Measurements from ENCODE around the gene FOSL1. TPM values are rescaled to one million over a fixed set of nuclear protein-coding genes. Genes with fewer than 3 reads are reported as not detected.
A peak's percentile ranks its signal among the peaks of the same experiment; 100 is the strongest.

Gene FOSL1
- total and polyA plus RNA-seq, 2 experiments from 2014 or later, result 14.6 to 17.1 TPM

DNA sequence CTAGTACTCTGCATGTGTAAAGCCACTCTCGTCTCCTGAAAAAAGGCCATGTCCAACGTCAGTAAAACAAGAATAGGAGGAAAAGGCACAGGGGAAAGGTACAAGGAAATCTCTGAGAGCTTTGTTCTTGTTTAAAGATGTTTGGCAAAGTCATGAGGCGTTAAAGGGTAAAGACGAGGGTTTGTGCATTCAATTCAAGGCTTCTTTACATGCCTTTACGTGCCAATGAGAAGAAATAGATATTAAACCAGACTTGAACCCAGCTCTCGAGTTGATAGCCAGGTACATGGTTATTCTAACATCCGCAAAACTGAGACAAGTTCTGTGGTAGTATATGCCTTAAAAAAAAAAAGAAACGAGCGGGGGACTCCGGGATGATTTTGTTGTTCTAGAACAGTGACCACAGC lies 41.5 kb downstream of the FOSL1 start:
- H4K20me1 ChIP-seq (replicated peaks; ENCODE audit: insufficient read depth), result peaks cover 37% of the 10 kb centered on the region
- DNase-seq (ENCODE audit: low spot score) (no peak), ATAC-seq (no peak)
- no peaks in the 10 kb centered on the region for H3K9me2 ChIP-seq (ENCODE audit: insufficient read depth)
- H3F3A ChIP-seq (replicated peaks; ENCODE audit: low read depth), result peaks cover 55% of the 10 kb centered on the region
- H3K79me2 ChIP-seq (replicated peaks; ENCODE audit: insufficient read depth), result peaks cover 48% of the 10 kb centered on the region
- H3K4me3 Mint-ChIP-seq, result peak overlapping the region; percentile 91
- H3K9me3 Mint-ChIP-seq, result peaks cover 4% of the 10 kb centered on the region; the same call in 2 of the 3 replicates
- peak overlapping the region; percentile 84 for H3K4me2 ChIP-seq
- peak overlapping the region; percentile 93 for H3K4me3 ChIP-seq
- peak overlapping the region; percentile 94 for H3K27ac ChIP-seq (ENCODE audit: low read depth)
- H3K4me1 ChIP-seq (ENCODE audit: insufficient read depth), result peaks cover 11% of the 10 kb centered on the region
- TF ChIP-seq NANOG (IDR thresholded peaks at IDR 0.05; ENCODE audit: borderline replicate concordance) (no peak), EZH2 (IDR thresholded peaks at IDR 0.05; ENCODE audit: low read depth, unreplicated experiment) (no peak), POLR2AphosphoS5 (IDR thresholded peaks at IDR 0.05; ENCODE audit: low read depth) (no peak), STAT1 (IDR thresholded peaks at IDR 0.05; ENCODE audit: unreplicated experiment) (no peak), CREB1 (CRISPR knock-in tag; IDR thresholded peaks at IDR 0.05; ENCODE audit: low read depth) (no peak), ZNF114 (CRISPR knock-in tag; IDR thresholded peaks at IDR 0.05) (no peak), JUNB (IDR thresholded peaks at IDR 0.05; ENCODE audit: unreplicated experiment) (no peak), ZNF331 (CRISPR knock-in tag; IDR thresholded peaks at IDR 0.05; ENCODE audit: low read depth) (no peak), EZH2phosphoT487 (IDR thresholded peaks at IDR 0.05; ENCODE audit: unreplicated experiment) (no peak)
- TF ChIP-seq, protein P1, sequence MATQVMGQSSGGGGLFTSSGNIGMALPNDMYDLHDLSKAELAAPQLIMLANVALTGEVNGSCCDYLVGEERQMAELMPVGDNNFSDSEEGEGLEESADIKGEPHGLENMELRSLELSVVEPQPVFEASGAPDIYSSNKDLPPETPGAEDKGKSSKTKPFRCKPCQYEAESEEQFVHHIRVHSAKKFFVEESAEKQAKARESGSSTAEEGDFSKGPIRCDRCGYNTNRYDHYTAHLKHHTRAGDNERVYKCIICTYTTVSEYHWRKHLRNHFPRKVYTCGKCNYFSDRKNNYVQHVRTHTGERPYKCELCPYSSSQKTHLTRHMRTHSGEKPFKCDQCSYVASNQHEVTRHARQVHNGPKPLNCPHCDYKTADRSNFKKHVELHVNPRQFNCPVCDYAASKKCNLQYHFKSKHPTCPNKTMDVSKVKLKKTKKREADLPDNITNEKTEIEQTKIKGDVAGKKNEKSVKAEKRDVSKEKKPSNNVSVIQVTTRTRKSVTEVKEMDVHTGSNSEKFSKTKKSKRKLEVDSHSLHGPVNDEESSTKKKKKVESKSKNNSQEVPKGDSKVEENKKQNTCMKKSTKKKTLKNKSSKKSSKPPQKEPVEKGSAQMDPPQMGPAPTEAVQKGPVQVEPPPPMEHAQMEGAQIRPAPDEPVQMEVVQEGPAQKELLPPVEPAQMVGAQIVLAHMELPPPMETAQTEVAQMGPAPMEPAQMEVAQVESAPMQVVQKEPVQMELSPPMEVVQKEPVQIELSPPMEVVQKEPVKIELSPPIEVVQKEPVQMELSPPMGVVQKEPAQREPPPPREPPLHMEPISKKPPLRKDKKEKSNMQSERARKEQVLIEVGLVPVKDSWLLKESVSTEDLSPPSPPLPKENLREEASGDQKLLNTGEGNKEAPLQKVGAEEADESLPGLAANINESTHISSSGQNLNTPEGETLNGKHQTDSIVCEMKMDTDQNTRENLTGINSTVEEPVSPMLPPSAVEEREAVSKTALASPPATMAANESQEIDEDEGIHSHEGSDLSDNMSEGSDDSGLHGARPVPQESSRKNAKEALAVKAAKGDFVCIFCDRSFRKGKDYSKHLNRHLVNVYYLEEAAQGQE (IDR thresholded peaks at IDR 0.05; ENCODE audit: unreplicated experiment), result no peak
- TF ChIP-seq, protein P2, sequence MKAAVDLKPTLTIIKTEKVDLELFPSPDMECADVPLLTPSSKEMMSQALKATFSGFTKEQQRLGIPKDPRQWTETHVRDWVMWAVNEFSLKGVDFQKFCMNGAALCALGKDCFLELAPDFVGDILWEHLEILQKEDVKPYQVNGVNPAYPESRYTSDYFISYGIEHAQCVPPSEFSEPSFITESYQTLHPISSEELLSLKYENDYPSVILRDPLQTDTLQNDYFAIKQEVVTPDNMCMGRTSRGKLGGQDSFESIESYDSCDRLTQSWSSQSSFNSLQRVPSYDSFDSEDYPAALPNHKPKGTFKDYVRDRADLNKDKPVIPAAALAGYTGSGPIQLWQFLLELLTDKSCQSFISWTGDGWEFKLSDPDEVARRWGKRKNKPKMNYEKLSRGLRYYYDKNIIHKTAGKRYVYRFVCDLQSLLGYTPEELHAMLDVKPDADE (IDR thresholded peaks at IDR 0.05), result no peak
- TF ChIP-seq, protein P3, sequence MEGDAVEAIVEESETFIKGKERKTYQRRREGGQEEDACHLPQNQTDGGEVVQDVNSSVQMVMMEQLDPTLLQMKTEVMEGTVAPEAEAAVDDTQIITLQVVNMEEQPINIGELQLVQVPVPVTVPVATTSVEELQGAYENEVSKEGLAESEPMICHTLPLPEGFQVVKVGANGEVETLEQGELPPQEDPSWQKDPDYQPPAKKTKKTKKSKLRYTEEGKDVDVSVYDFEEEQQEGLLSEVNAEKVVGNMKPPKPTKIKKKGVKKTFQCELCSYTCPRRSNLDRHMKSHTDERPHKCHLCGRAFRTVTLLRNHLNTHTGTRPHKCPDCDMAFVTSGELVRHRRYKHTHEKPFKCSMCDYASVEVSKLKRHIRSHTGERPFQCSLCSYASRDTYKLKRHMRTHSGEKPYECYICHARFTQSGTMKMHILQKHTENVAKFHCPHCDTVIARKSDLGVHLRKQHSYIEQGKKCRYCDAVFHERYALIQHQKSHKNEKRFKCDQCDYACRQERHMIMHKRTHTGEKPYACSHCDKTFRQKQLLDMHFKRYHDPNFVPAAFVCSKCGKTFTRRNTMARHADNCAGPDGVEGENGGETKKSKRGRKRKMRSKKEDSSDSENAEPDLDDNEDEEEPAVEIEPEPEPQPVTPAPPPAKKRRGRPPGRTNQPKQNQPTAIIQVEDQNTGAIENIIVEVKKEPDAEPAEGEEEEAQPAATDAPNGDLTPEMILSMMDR (conservative IDR thresholded peaks at IDR 0.05; ENCODE audit: low read depth in 2 of 2), result no peak
- TF ChIP-seq, protein P4, sequence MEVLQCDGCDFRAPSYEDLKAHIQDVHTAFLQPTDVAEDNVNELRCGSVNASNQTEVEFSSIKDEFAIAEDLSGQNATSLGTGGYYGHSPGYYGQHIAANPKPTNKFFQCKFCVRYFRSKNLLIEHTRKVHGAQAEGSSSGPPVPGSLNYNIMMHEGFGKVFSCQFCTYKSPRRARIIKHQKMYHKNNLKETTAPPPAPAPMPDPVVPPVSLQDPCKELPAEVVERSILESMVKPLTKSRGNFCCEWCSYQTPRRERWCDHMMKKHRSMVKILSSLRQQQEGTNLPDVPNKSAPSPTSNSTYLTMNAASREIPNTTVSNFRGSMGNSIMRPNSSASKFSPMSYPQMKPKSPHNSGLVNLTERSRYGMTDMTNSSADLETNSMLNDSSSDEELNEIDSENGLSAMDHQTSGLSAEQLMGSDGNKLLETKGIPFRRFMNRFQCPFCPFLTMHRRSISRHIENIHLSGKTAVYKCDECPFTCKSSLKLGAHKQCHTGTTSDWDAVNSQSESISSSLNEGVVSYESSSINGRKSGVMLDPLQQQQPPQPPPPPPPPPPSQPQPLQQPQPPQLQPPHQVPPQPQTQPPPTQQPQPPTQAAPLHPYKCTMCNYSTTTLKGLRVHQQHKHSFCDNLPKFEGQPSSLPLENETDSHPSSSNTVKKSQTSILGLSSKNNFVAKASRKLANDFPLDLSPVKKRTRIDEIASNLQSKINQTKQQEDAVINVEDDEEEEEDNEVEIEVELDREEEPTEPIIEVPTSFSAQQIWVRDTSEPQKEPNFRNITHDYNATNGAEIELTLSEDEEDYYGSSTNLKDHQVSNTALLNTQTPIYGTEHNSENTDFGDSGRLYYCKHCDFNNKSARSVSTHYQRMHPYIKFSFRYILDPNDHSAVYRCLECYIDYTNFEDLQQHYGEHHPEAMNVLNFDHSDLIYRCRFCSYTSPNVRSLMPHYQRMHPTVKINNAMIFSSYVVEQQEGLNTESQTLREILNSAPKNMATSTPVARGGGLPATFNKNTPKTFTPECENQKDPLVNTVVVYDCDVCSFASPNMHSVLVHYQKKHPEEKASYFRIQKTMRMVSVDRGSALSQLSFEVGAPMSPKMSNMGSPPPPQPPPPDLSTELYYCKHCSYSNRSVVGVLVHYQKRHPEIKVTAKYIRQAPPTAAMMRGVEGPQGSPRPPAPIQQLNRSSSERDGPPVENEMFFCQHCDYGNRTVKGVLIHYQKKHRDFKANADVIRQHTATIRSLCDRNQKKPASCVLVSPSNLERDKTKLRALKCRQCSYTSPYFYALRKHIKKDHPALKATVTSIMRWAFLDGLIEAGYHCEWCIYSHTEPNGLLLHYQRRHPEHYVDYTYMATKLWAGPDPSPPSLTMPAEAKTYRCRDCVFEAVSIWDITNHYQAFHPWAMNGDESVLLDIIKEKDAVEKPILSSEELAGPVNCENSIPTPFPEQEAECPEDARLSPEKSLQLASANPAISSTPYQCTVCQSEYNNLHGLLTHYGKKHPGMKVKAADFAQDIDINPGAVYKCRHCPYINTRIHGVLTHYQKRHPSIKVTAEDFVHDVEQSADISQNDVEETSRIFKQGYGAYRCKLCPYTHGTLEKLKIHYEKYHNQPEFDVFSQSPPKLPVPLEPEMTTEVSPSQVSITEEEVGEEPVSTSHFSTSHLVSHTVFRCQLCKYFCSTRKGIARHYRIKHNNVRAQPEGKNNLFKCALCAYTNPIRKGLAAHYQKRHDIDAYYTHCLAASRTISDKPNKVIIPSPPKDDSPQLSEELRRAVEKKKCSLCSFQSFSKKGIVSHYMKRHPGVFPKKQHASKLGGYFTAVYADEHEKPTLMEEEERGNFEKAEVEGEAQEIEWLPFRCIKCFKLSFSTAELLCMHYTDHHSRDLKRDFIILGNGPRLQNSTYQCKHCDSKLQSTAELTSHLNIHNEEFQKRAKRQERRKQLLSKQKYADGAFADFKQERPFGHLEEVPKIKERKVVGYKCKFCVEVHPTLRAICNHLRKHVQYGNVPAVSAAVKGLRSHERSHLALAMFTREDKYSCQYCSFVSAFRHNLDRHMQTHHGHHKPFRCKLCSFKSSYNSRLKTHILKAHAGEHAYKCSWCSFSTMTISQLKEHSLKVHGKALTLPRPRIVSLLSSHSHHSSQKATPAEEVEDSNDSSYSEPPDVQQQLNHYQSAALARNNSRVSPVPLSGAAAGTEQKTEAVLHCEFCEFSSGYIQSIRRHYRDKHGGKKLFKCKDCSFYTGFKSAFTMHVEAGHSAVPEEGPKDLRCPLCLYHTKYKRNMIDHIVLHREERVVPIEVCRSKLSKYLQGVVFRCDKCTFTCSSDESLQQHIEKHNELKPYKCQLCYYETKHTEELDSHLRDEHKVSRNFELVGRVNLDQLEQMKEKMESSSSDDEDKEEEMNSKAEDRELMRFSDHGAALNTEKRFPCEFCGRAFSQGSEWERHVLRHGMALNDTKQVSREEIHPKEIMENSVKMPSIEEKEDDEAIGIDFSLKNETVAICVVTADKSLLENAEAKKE (CRISPR knock-in tag; IDR thresholded peaks at IDR 0.05), result no peak
- H3K4me1 Mint-ChIP-seq, result peaks cover 28% of the 10 kb centered on the region
- peaks cover 40% of the 10 kb centered on the region for H3K27me3 Mint-ChIP-seq (ENCODE audit: insufficient read depth, low read depth, poor library complexity)
- H2AFZ ChIP-seq, result peak overlapping the region; percentile 39; the same call in 1 of the 2 replicates
- H3K36me3 ChIP-seq (ENCODE audit: insufficient read depth), result peaks cover 28% of the 10 kb centered on the region
- H3K27me3 ChIP-seq (ENCODE audit: insufficient read depth), result no peaks in the 10 kb centered on the region
- H3K27ac Mint-ChIP-seq, result peak overlapping the region; percentile 96
- H3K36me3 Mint-ChIP-seq (ENCODE audit: low read depth), result peaks cover 56% of the 10 kb centered on the region

All from GM23338 (cell line).